Breast epithelium (tissue), 4 donors: ENCODE results near the gene MATN3. TPM values are rescaled to one million over a fixed set of nuclear protein-coding genes. Genes with fewer than 3 reads are reported as not detected.
A peak's percentile ranks its signal among the peaks of the same experiment; 100 is the strongest.

ENCODE experiments used
- DNase-seq, 2 donors: peaks; one replicate each; pipeline ENCODE4 v3.0.0-alpha.2; 2019; ENCODE audit warnings: low spot score in 2 of 2
- H3K27ac ChIP-seq, 2 donors: fragments of 200-600 bp; sonication (generic) in 1 of 2; one replicate each; pipeline ENCODE4 v1.5.1; 2016 to 2019; ENCODE audit warnings: mild to moderate bottlenecking in 1 of 2
- H3K27me3 ChIP-seq, 2 donors: fragments of 200-600 bp; sonication (generic) in 1 of 2; one replicate each; pipeline versions ENCODE4 v1.5.1 to v1.6.0; 2017 to 2019; ENCODE audit warnings: control low read depth in 1 of 2, mild to moderate bottlenecking in 1 of 2
- H3K36me3 ChIP-seq: fragments of 200-600 bp; one replicate; pipeline ENCODE4 v1.5.1; 2019
- H3K4me1 ChIP-seq, 2 donors: fragments of 200-600 bp; sonication (generic); one replicate each; pipeline ENCODE4 v1.5.1; 2016 to 2019; ENCODE audit warnings: control low read depth in 1 of 2
- H3K4me3 ChIP-seq, 3 donors: fragments of 200-600 bp; sonication (generic); 1 replicate in 2 of 3; 2 replicates in 1 of 3; pipeline ENCODE4 v1.5.1; 2016 to 2019; ENCODE audit warnings: mild to moderate bottlenecking in 3 of 3, moderate library complexity in 2 of 3
- H3K9me3 ChIP-seq, 2 donors: fragments of 200-600 bp; sonication (generic) in 1 of 2; one replicate each; pipeline ENCODE4 v1.5.1; 2016 to 2019; ENCODE audit warnings: control low read depth in 1 of 2
- POLR2A ChIP-seq: fragments of 450-650 bp; IDR thresholded peaks from one replicate; pipeline ENCODE4 v1.6.1; 2016; ENCODE audit warnings: antibody characterized with exemption, mild to moderate bottlenecking, moderate library complexity
- POLR2AphosphoS5 ChIP-seq, 3 donors: sonication (generic); formaldehyde crosslinking; IDR thresholded peaks; one replicate each; pipeline ENCODE4 v1.6.1; 2017; ENCODE audit warnings: antibody characterized with exemption in 3 of 3
- intact Hi-C: fragments of 100-400 bp; cut with DNase I; formaldehyde crosslinking; loops from one replicate; pipeline ENCODE4 v1.15.1; 2023; ENCODE audit warnings: low total_unique reads
- total RNA-seq, 3 donors: library from RNA; depleted of rRNA; stranded (reverse); fragments of >200 nt; gene quantifications; one replicate each; pipeline ENCODE4 v1.1.0, GENCODE V29; 2016
- TF ChIP-seq, protein P1 (sequence below), 3 donors: fragments of 450-650 bp; IDR thresholded peaks; one replicate each; pipeline ENCODE4 v1.5.1; 2016 to 2017; ENCODE audit warnings: antibody characterized with exemption in 3 of 3, mild to moderate bottlenecking in 3 of 3, moderate library complexity in 3 of 3

MATN3 gene
- total RNA-seq, 3 donors from 2014 or later: 1.3 to 2.9 (median 2.6) TPM

DNA sequence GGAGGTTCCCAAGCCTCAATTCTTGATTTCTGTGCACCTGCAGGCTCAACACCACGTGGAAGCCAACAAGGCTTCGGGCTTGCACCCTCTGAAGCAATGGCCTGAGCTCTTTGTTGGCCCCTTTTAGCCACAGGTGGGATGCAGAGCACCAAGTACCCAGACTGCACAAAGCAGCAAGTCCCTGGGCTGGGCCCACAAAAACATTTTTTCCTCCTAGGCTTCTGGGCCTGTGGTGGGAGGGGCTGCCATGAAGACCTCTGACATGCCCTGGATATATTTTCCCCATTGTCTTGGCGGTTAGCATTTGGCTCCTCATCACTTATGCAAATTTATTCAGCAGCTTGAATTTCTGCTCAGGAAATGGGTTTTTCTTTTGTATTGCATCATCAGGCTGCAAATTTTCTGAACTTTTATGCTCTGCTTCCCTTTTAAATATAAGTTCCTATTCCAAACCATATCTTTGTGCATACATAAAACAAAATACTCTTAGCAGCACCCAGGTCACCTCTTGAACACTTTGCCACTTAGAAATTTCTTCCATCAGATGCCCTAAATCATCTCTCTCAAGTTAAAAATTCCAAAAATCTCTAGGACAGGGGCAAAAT lies 9.0 kb upstream of the MATN3 start:
- no peaks in the 10 kb centered on the region for H3K36me3 ChIP-seq
- TF ChIP-seq, protein P1, sequence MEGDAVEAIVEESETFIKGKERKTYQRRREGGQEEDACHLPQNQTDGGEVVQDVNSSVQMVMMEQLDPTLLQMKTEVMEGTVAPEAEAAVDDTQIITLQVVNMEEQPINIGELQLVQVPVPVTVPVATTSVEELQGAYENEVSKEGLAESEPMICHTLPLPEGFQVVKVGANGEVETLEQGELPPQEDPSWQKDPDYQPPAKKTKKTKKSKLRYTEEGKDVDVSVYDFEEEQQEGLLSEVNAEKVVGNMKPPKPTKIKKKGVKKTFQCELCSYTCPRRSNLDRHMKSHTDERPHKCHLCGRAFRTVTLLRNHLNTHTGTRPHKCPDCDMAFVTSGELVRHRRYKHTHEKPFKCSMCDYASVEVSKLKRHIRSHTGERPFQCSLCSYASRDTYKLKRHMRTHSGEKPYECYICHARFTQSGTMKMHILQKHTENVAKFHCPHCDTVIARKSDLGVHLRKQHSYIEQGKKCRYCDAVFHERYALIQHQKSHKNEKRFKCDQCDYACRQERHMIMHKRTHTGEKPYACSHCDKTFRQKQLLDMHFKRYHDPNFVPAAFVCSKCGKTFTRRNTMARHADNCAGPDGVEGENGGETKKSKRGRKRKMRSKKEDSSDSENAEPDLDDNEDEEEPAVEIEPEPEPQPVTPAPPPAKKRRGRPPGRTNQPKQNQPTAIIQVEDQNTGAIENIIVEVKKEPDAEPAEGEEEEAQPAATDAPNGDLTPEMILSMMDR (IDR thresholded peaks at IDR 0.05): no peak
- TF ChIP-seq POLR2AphosphoS5 (IDR thresholded peaks at IDR 0.05): no peak
- TF ChIP-seq POLR2A: no peak
- DNase-seq: no peak
- no peak overlapping the region for H3K4me3 ChIP-seq
- no peaks in the 10 kb centered on the region for H3K27me3 ChIP-seq
- peaks cover 0 to 5% of the 10 kb centered on the region in 2 donors for H3K9me3 ChIP-seq
- H3K27ac ChIP-seq: no peak overlapping the region
- no peaks in the 10 kb centered on the region for H3K4me1 ChIP-seq
- intact Hi-C loops: no loop called here

DNA sequence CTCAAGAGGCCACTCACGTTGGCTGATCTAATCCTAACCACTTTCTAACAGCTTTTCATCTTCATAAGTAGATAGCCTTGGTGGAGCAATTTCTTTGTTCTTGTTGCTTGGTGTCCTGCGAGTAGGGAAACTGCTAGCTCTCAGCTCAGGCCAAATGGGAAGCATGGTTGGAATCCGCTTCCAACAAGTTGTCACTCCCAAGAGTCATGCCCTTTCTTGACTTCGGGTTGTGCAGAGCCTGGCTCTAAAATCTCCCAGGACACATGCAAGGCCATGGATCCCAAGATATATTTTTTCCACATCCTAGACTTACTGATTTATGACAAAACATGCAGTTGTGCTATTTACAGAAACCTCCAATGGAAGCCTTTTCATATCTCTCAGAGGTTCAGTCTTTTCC lies 7.3 kb upstream of the MATN3 start:
- H3K4me3 ChIP-seq: no peak overlapping the region
- no peak overlapping the region for H3K27ac ChIP-seq
- intact Hi-C loops: loop anchor here (10.0 kb wide), 1 partner anchor 75 kb away; no protein-coding TSS in a partner anchor

DNA sequence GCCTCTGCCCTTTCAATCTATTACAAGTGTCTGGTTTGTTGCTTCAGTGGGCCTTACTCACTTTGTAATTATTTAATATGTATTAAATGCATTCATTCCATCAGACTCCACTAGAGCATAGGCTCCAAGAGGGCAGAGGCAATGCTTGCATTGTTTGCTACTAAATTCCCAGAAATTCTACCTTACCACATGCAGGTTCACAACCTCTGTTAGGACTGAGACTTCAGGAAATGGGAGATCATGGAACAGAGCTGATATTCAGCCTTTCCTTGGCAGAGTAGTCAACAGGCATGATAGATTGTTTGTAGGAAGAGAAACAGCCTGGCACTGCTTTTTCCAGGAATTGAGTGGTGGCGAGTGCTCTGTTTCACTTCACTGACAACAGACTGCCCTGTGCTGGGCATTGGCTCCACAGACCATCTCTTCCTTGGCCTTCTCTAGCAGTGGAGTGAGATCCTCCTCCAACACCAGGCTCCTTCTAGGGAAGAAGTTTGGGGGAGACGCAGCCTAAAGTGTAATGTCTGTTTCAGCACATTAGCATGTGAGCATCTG lies 6.2 kb upstream of the MATN3 start:
- intact Hi-C loops: loop anchor here (10.0 kb wide), 1 partner anchor 76 kb away; no protein-coding TSS in a partner anchor
- peaks cover 0 to 5% of the 10 kb centered on the region in 2 donors for H3K9me3 ChIP-seq
- H3K36me3 ChIP-seq: no peaks in the 10 kb centered on the region
- no peak overlapping the region for H3K27ac ChIP-seq
- H3K27me3 ChIP-seq: no peaks in the 10 kb centered on the region
- TF ChIP-seq POLR2A (no peak), POLR2AphosphoS5 (IDR thresholded peaks at IDR 0.05) (no peak)
- TF ChIP-seq, protein P1 (IDR thresholded peaks at IDR 0.05): no peak
- DNase-seq: no peak
- no peaks in the 10 kb centered on the region for H3K4me1 ChIP-seq
- no peak overlapping the region for H3K4me3 ChIP-seq

More for the DNA sequence above, 7.3 kb upstream of the MATN3 start:
- Histone ChIP-seq H3K36me3 (no peaks in the 10 kb centered on the region), H3K27me3 (no peaks in the 10 kb centered on the region), H3K9me3 (peaks cover 0 to 5% of the 10 kb centered on the region in 2 donors), H3K4me1 (no peaks in the 10 kb centered on the region)
- TF ChIP-seq, protein P1 (IDR thresholded peaks at IDR 0.05): no peak
- TF ChIP-seq POLR2AphosphoS5 (IDR thresholded peaks at IDR 0.05) (no peak), POLR2A (no peak)
- DNase-seq: no peak

DNA sequence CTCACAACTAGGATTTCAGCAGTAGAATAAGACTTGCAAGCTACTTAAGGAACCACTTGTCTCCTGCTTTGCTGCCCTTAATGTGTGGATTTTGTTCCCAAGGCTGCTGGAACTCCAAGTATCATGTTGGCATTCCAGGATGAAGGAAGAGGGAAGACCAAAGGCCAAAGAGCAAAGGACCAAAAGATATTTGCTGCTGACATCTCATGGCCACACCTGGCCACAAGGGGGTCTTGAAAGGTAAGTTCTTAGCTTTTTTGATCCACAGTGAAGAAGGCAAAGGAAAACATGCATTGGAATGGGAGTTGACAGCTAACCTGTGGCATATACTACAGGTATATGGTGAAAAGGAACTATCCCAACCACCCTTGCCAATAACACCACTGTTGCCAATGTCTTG lies 3.9 kb upstream of the MATN3 start:
- Histone ChIP-seq H3K9me3 (peaks cover 0 to 2% of the 10 kb centered on the region in 2 donors), H3K36me3 (no peaks in the 10 kb centered on the region), H3K27ac (no peak overlapping the region), H3K27me3 (no peaks in the 10 kb centered on the region), H3K4me3 (no peak overlapping the region), H3K4me1 (peaks cover 0 to 5% of the 10 kb centered on the region in 2 donors)
- DNase-seq: no peak
- intact Hi-C loops: loop anchor here (10.0 kb wide), 1 partner anchor 78 kb away; no protein-coding TSS in a partner anchor
- TF ChIP-seq POLR2AphosphoS5 (IDR thresholded peaks at IDR 0.05) (no peak), POLR2A (no peak)
- TF ChIP-seq, protein P1 (IDR thresholded peaks at IDR 0.05): no peak

DNA sequence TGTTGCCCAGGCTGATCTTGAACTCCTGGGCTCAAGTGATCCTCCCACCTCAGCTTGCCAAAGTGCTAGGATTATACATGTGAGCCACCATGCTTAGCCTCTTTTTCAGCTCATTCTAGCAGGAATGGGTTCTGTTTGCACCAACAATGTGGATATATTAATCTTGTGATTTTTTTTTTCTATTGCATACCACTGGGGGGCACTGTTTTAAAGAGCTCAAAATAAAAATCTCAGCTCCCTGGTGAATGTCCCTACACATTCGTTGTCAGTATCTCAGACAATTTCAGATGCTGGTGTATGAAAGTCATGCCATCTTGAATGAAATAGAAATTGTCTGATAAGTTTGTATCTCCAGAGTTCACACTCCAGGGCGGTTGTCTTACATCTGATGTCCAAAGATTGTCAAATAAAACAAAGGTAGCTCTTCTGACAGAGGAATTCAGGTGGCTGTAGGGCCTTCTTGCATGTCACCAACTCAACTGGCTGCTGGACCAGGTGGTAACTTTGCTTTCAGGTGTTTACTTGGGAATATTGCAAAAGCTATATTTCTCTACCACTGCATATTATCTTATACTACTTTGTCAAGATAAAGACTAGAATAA lies 3.1 kb upstream of the MATN3 start:
- no peak for TF ChIP-seq POLR2A
- TF ChIP-seq, protein P1 (IDR thresholded peaks at IDR 0.05): peak; percentile 62 to 69 (median 64)
- no peak for TF ChIP-seq POLR2AphosphoS5 (IDR thresholded peaks at IDR 0.05)
- no peak overlapping the region for H3K4me3 ChIP-seq
- no peak for DNase-seq
- H3K9me3 ChIP-seq: no peaks in the 10 kb centered on the region
- H3K36me3 ChIP-seq: no peaks in the 10 kb centered on the region
- H3K27ac ChIP-seq: no peak overlapping the region
- intact Hi-C loops: loop anchor here (10.0 kb wide), 1 partner anchor 79 kb away; no protein-coding TSS in a partner anchor
- H3K4me1 ChIP-seq: peaks cover 0 to 5% of the 10 kb centered on the region in 2 donors
- H3K27me3 ChIP-seq: no peaks in the 10 kb centered on the region
